GM21423 (cell line): ENCODE measurements around the gene RALGAPB.
"Not testable (repeated sequence)": the region's sequence is repeated elsewhere in the genome, so short reads cannot be mapped to it uniquely, and the experiment has no call there.

ENCODE experiments used
- ATAC-seq: cut with Tn5 transposase; IDR thresholded peaks from one replicate; pipeline ENCODE4 v1.9.1; 2021; ENCODE audit warnings: mild to moderate bottlenecking, moderate library complexity; ENCODE audit not compliant: unreplicated experiment

Gene RALGAPB

GRCh38 chr20:38472513-38473366 lies at the start of gene RALGAPB:
Gene RALGAPB (plus strand): TSS chr20:38472843. CDS start chr20:38488433, 15,590 bp downstream.
- peak; percentile 92 for ATAC-seq

GRCh38 chr20:38423541-38423940 lies 49.1 kb upstream of the RALGAPB start:
- ATAC-seq, result no peak

- no peak for ATAC-seq
Observed at GRCh38 chr20:38424401-38424800, 48.2 kb upstream of the RALGAPB start.

- ATAC-seq, result no peak
Observed at GRCh38 chr20:38426006-38426897, 46.4 kb upstream of the RALGAPB start.

- no peak for ATAC-seq
Observed at GRCh38 chr20:38427655-38428023, 45.0 kb upstream of the RALGAPB start.

GRCh38 chr20:38428800-38429199 lies 43.8 kb upstream of the RALGAPB start:
- no peak for ATAC-seq

- ATAC-seq, result no peak
Observed at GRCh38 chr20:38429301-38429700, 43.3 kb upstream of the RALGAPB start.

GRCh38 chr20:38430679-38431325 lies 41.8 kb upstream of the RALGAPB start:
- no peak for ATAC-seq

- ATAC-seq, result no peak
Observed at GRCh38 chr20:38432292-38432691, 40.4 kb upstream of the RALGAPB start.

GRCh38 chr20:38432870-38433269 lies 39.8 kb upstream of the RALGAPB start:
- not testable (repeated sequence) for ATAC-seq

- no peak for ATAC-seq
Observed at GRCh38 chr20:38433304-38433972, 39.2 kb upstream of the RALGAPB start.

- no peak for ATAC-seq
Observed at GRCh38 chr20:38434301-38434741, 38.3 kb upstream of the RALGAPB start.

GRCh38 chr20:38434770-38435554 lies 37.7 kb upstream of the RALGAPB start, which contains the start of gene SNHG17:
Gene SNHG17 (minus strand): TSS chr20:38435328.
- peak; percentile 81 for ATAC-seq

GRCh38 chr20:38435555-38435939 lies 37.1 kb upstream of the RALGAPB start:
- ATAC-seq, result no peak

GRCh38 chr20:38437796-38438195 lies 34.8 kb upstream of the RALGAPB start:
- ATAC-seq, result no peak

GRCh38 chr20:38441110-38441509 lies 31.5 kb upstream of the RALGAPB start:
- not testable (repeated sequence) for ATAC-seq

GRCh38 chr20:38441916-38442315 lies 30.7 kb upstream of the RALGAPB start:
- no peak for ATAC-seq

GRCh38 chr20:38445381-38445796 lies 27.3 kb upstream of the RALGAPB start:
- no peak for ATAC-seq

- no peak for ATAC-seq
Observed at GRCh38 chr20:38445901-38446425, 26.7 kb upstream of the RALGAPB start.
